Erythroblast (primary cell): ENCODE results near the gene WBP2.

Experiments used
- GATA1 ChIP-seq: IDR thresholded peaks from 2 replicates; pipeline ENCODE4 v1.6.1; 2011; ENCODE audit warnings: low read depth, mild to moderate bottlenecking, control low read depth, low read length, moderate library complexity
- POLR2A ChIP-seq: IDR thresholded peaks from 2 replicates; pipeline ENCODE4 v1.6.1; 2011; ENCODE audit warnings: mild to moderate bottlenecking, low read length

DNA sequence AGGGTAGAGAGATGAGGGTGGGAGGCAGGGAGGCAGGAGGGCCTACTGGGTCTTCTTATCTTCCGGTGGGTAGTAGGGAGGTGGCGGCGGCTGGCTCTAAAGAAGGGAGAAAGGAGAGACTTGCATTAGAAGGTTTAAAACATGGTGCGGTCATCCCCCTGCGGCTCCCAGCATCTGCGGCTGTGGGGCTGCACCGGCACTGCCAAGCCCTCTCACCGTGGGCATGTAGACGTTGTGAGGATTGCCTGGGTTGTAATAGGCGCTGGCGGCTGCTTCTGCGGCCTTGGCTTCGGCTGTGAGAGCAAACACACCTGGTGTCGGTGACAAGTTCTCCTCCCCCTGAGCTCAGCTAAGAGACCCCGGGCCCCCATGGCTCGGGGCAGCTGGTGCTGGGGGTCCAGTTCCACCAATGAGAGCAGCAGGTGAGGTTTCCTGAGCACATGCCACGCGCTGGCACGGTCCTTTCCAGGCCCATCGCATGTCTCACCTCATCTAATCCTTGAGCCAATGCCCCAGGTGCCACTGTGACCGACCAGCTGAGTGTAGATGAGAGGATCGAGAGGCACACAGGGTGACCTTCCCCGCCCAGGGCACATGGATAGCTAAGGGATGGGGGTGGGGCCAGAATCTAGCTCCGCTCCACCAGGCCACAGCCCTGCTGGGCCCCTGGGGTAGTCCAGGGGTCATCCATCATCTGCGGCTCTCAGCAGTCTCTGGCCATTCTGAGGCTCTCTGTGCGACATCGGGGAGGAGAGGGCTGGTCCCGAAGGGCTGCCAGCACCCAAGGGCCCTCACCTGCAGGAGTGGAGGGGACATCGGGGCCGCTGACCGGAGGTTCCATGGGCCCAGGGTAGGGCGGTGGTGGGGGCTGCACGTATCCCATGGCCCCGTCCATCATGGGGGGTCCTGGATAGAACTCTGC is 8.2 kb downstream of the WBP2 start:
- TF ChIP-seq POLR2A (no peak), GATA1 (no peak)
